HPDE6-E6E7 (cell line): ENCODE measurements around the gene UACA.
A peak's percentile ranks its signal among the peaks of the same experiment; 100 is the strongest.

ENCODE experiments used
- DNase-seq: peaks from one replicate; pipeline ENCODE4 v3.0.0; 2011; ENCODE audit warnings: missing footprints; ENCODE audit errors: extremely low spot score

UACA gene

DNA sequence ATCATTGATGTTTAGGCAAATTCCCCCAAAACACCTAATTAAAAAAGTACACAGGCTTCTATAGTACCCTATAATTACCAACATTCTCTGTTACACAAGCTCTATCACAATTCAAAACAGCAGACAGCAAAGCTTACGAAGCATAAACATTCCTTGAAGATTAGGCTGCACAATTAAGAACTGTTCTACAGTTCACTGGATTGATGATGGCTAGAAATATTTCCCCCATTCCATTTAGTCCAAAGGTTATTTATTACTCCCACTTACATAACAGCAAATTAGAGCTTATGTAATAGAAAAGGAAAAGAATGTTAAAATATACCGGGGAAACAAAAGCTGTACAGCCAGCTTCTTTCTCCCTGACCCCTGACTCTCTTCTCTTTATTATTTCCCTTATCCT, 49.3 kb downstream of the UACA start:
- DNase-seq, result no peak

DNA sequence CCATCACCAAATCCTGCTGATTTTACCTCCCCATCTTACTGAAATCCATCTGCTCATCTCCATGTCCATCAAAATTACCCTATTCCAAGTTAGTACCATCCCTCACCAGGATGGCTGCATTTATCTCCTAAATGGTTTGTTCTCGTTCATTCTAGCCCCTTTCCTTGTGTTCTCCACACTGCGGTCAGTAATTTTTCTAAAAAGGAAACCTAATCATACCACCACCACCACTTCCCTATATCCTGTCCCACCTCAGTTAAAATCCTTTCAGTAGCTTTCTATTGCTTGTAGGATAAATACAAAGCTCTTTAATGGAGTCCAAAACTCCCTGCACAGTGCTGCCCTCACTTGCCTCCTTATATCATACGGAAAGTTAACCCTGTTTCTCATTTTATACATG, 51.1 kb downstream of the UACA start:
- no peak for DNase-seq

DNA sequence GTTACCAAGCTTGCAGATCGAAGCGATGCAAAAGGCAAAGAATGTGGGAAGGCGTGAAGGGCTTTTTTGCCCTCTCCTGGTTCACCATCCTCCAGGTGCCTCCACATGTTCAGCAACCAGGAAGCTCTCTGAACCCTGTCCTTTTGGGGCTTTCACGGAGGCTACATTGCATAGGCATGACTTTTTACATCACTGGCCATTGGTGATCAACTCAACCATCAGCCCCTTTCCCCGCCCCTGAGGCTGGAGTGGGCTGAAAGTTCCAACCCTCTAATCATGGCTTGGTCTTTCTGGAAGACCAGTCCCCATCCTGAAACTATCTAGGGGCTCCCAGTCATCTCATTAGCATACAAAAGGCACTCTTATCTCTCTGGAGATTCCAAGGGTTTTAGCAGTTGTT, 52.6 kb downstream of the UACA start:
- DNase-seq, result no peak

DNA sequence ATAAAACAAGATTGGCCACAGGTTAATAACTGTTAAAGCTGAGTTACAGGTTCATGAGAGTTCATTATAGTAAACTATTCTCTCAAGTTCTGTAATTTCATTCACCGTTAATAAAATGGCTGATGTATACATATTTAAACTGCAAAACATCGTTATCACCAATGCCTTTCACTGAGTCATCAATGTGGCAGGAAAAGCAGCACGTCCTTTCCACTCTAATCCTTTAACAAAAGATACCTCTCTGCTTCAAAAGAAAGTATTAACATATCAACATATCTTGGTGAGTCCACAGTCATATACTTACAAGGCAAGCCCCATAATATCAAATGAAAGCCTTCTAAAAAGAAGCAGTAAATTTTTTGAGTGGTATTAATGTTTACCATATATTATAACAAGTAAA, 54.5 kb downstream of the UACA start:
- DNase-seq, result no peak

DNA sequence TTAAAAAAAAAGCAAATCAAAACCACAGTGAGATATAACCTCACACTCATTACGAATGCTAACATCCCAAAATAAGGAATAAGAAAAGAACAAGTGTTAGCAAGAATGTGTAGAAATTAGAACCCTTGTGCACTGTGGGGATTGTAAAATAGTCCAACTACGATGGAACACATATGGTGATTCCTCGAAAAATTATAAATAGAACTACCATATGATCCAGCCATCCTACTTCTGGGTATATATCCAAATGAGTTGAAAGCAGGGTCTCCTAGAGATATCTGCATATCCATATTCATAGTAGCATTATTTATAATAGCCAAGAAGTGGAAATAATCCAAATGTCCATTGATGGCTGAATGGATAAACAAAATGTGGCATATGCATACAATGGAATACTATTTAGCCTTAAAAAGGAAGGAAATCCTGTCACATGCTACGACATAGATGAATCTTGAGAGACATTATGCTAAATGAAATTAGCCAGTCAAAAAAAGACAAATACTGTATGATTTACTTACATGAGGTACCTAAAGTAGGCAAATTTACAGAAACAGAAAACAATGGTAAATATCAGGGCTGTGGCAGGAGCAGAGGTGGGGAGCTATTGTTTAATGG, 55.6 kb downstream of the UACA start:
- DNase-seq, result no peak

DNA sequence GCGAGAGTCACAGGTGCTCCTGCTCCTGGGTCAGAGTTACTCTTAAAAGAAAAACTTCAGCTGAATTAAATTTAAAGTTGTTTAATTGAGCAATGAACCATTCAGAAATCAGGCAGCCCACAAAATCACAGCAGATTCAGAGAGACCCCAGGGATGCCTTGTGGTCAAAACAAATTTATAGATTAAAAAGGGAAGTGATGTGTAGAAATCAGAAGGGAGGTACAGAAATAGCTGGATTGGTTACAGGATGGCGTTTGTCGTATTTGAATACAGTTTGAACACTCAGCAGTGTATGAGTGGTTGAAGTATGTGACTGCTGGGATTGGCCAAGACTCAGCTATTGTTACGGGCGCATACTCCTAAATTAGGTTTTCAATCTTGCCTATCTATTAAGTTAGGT, 58.6 kb downstream of the UACA start:
- no peak for DNase-seq

DNA sequence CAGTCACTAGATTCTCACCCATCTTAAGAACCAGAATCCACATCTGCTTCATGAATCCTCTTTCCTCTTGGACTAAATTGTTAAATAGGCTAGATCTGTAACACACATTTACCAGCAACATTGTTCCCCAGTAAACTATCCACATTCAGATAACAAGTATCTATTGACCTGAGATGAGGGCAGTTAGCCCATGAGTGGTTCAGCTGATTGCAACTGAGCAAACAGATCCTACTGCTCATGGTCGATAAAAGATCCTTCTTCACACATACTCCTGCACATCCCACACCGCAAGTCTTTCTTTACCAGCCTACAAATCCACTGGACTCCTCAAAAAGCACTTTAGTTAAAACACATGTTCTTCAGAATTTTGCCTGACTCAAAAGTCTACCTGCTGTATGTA, 59.2 kb downstream of the UACA start:
- DNase-seq, result no peak

DNA sequence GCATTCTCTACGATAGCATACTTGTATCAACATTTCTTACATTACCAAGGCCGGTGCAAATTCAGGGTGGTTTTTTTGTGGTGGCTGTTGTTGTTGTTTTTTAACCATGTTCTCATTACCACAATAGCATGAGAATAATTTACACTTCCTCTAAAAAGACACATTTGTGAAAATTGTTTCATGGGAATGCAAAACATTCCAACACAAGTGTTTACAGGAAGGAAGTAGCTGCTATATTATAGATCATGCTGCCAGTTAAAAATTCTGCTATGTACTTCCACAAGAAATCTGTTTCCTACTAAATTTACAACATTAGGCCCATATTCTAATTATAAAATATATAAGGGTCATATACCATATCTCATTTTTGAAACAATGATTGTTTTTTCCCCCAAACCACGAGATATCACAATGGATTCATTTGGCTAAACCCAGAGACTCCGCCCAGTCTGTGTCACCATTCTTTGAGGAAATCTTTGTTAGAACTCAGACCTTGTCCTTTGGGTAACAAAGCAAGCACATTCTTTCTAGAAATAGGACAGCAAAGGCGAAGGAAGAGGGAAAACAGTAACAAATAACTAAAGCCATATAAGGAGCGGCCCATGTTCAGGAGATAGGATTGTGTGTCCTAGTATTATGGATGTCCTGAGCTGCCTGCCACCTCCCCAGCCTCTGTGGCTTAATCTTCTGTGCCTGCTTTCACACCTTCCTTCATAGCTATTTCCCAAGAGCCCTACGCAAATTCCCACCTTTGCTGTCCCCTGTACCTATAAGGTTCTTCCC, 60.1 kb downstream of the UACA start:
- no peak for DNase-seq

DNA sequence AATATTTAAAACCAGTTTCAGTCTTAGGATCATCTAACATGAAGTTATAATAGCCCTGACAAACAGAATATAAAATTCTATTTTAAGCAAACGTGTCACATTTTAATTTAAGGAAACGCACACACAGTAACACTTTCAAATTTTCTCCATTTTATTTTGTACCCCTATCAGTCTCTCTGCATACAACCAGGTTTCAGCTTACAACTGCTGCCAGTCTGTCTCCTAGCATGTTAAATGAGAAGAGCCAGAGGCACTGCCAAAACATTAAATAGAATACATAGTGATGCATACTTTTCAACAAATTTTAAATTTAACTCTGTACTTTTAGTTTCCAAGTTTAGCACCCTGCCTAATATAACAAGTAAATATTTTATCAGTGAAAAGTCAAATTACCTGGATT, 60.8 kb downstream of the UACA start:
- no peak for DNase-seq

DNA sequence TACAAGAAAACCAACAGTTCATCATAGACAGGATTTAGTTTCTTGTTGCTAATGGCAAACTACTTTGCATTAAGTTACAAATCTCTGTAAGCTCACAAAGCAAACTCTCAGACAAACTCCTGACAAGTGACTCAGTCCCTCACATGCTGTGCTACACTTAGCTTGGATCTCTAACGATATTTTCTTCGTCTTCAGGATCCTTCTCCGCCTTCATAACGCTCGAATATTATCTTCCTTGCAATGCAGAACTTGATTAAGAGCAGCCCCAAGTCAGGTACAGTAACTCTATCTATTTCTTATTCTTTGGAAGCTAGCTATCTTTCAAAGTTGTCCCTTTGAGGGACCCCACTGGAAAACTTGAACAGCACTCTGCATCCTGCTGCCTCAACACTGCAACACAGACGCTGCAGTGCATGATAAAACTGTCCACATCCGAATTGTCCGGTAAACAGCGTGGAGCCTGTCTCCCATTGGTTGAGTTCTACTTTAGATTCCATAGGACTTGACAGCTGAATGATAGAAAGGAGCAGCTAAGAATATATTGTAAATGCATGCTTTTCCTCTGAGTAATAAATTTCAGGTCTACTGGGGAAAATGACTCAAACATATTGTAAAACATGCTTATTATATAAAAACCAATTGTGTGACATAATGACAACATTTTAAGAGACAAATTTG, 61.3 kb downstream of the UACA start:
- DNase-seq, result peak; percentile 42

DNA sequence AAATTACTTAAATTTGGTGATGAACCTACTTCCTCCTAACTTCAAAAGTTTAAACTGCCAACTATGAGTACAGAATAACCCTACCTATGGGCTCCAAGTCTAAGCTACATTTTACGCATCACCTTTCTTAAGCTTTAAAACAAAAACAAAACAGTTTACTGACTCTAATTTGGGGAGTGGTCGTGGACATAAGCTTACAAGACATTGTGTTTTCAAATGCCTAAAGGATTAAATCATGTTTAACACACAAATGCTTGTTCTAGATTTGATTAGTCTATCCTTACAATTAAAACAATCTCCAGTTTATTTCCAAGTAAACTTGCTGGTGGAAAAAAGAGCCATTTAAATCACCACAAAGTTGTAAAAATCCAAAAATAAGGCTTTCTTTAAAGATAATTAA, 62.2 kb downstream of the UACA start:
- DNase-seq, result no peak

DNA sequence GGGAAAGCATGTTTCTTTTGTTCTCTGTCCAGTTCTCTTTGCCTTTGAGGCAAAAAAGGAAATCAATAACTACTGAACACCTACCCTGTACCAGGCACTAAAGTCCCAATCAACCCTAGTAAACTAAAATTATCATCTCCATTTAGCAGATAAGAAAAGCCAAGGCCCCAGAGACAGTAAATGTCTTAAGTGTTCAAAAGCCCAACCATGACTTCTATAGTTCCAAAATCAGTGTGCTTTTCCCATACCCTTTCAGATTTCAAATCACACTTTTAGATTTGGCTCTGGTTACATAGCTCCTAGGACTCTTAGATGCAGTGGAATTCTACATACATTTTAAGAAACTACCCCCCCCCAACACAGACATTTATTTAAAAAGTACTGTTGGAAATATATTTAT, 63.5 kb downstream of the UACA start:
- no peak for DNase-seq

DNA sequence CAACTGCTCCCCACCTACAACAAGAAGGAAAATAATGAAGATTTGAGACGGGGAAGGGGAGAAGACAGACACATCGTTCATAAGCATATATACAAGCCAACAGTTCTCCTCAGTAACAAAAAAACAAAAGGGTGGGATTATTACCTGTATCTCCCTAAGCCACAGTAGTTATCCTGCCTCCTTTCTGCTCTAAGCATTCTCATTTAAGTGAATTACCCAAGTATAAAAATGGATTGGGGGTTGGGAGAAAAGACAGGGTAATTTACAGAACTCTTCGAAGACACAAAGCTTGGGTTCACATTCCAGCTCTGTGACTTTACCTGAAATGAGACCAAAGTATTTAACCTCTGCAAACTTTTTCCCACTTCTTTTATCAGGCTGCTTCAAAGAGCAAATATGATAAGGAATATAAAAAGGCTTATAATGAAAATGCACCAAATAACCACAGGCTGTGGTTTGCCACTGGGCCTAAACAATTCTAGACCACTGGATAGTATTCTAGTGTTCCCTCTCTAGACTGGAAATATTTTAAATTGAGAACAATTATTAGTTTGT, 64.4 kb downstream of the UACA start:
- DNase-seq, result no peak

DNA sequence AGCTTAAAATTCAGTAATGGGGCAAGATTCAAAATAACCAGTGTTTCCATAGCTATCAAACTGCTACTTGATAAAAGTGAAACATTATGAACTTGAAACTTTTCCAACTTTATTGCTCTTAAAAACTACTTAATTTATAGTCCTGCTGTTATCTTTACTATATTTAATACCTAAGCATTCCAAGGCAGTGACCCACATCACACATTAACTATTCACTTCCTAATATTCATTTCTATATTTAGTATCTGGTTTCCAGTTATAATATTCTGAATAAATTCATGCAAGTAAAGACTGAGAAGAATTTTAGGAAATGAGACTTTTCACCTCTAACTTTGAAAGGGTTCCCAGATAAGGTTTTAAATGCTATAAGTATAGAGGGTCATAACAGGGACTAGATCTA, 64.9 kb downstream of the UACA start:
- DNase-seq, result no peak

DNA sequence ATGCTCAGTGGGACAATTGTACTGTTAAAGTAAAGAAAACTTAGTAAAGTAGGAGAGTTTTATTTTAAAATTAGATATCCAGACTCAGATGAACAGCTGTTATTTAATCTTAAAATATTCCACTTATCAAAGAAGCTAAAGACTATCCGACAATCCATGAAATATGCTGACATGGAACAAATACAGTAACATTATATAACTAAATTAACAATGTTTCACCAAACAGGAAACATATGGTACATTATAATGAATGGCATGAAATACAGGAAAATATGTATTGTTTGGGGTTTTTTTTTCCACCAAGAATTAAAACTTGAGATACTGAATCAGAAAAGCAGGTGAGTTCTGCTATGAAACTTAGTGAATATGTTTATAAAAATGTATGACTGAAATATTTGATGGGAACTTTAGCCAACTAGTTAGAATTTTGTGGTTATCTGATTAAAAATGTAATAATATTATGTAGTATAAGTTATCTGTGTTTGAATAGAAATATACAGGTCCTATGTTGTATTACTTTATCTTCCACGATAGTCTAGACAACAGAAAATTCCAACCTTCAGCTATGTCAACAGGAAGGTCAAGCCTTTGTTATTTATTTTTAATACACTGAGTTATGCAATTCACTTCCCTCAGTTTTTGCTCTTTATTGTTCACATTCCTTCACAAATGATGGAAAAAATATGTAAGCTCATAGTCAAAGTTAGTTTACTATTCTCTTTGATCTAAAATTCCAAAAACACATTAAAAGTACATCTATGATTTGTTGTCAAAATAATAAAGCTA, 72.7 kb downstream of the UACA start:
- DNase-seq, result no peak

DNA sequence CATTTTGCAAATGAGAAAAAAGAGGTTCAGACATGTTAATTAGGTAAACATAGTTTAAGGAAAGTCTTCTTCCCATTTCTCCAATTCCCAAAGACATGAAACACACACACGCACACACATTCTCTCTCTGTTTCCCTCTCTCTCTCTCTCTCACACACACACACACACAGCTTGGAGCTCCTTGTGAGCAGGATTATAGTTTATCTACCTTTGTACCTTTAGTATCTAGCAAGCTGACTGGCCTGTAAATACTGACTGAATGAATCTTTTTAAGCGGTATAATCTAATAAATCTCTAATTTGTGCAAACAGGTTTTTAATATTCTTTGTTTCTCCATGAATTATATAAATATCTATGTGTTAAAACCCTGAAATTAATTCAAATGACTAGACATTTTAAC, 73.3 kb downstream of the UACA start:
- no peak for DNase-seq

DNA sequence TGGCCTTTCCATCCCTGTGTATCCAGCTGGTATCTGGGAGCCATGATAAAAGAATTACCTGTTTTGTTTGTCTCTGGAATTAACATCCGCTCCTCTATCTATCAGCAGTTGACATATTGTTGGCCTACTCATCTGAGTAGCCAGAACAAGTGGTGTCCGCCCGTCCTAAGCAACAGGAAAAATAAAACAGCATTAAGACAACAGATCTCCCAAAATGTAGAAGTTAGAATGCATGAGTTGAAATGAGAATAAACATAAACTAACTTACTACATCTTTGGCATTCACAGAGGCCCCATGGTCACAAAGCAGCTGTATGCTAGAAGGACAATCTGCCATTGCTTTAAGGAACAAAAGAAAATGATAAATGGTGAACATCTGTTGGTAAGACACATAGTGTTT, 75.9 kb downstream of the UACA start:
- DNase-seq, result no peak

DNA sequence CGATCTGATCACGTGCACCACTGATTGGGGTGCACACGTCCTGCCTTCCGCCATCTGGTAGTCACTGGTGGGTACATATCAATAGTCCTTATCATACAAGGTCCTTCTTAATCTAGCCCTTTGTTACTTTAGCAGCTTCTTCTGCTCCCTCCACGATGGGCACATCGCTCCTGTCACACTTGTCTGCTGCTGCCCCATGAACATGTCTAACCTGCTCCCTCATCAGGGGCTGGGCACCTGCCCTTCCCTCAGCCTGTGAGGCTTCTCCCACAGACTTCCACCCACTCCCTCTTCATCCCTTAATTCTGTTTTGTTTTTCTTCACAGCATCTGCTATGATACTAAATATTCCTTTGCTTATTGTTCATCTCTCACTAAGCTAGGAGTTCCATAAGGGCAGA, 82.5 kb downstream of the UACA start:
- DNase-seq, result no peak

DNA sequence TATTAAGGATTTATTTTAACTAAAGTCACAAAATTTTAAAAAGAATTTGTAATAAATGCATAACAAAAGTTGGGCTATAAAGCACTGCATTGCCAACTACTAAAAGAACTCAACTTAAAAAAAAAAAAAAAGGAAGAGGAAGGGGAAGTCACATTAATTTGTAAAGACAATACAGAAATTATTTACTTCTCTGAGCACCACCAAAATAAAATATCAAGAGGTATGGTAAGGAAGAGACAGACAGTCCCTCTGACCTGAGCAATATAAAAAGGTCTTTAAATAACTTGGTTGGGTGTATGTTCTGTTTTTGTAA, 83.5 kb downstream of the UACA start:
- no peak for DNase-seq

DNA sequence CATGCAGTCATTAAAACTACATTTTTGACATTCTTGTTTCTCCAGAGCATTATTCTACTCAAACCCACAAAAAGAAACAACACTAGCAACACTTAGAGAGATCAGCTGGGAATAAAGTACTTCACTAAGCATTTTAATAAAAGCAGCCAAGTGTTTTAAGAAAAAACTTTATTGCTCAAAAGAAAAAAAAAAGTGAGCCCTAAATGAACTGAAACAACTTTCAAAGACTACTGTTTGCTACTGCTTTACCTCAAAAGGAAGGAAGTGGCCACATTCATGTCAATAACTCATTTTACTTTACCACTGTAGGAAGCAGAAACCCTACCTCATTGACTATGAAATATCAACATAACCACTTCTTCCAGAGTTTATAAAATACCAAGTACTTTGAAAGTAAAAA, 91.3 kb downstream of the UACA start:
- DNase-seq, result no peak

DNA sequence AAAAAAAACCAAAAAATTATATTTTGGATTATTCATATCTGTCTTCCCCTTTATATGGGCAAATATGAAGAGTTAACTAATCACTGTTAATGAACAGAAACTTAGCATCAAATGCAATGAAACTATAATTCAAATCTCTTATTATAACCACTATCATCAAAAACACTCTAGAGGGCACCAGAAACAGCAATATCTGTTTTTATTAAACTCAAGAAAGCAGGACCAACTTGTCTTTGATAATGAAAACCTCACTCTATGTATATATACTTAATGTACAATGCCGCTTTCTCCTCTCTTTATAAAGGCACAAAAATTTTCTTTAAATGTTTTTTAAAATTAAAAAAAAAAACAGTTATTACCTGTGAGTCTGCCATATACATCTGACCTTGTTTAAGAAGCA, 92.7 kb downstream of the UACA start:
- no peak for DNase-seq

DNA sequence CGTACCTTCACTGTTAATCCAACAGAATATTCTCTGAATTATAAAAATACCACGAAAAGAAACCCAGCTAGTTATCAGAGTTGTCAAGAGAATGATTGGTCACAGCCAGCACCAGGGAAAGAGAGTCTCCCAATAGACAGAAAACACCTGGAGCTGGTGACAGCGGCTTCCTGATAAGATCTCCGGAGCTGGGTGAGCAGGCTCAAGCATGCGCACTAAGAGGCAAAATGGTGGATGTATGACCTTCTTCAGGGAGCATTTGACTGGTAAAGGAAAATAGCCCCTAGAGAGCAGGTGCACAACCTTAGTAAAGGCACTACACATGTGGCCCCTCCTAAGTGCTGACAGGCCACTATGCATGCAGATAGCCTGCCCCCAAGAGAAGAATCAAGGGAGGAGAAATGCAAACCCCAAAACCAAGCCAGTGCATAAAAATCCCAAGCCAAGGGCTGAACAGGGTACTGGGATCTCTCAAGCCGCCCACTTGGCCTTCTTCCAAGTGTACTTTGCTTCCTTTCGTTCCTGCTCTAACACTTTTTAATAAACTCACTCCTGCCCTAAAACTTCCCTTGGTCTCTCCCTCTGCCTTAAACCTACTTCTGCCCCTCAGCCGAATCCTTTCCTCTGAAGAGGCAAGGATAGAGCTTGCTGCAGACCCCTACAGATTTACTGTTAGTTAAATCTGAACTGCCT, 93.2 kb downstream of the UACA start:
- no peak for DNase-seq
